Measurements from ENCODE around the gene SUSD4. TPM values are rescaled to one million over a fixed set of nuclear protein-coding genes. Genes with fewer than 3 reads are reported as not detected.

SUSD4 gene
- total and polyA plus RNA-seq, 10 of the 15 experiments (the other 5 are each of a cell fraction or from before 2014, with no cell fraction given) = 0.13 to 1.1 (median 0.26) TPM; not detected in 3

GRCh38 chr1:223331929-223332328 lies 32.0 kb downstream of the SUSD4 start:
- RAD21 ChIA-PET (ENCODE audit: unreplicated experiment) = no interaction called here
- WGBS (ENCODE audit: insufficient coverage, insufficient replicate concordance, low lambda C conversion rate, missing lambda C conversion rate) = 0% methylated on average over 1 of the region's 1 CpG
- no peak for DNase-seq (ENCODE audit: low read depth, low spot score)
- H3K4me1 ChIP-seq (ENCODE audit: control insufficient read depth, insufficient read depth, low read length) = no peaks in the 10 kb centered on the region
- H3K27ac ChIP-seq (ENCODE audit: control insufficient read depth, insufficient read depth) = no peak overlapping the region
- TF ChIP-seq RAD21 (IDR thresholded peaks at IDR 0.05; ENCODE audit: insufficient read depth, low read depth, low read length) = no peak
- TF ChIP-seq CBX5 (IDR thresholded peaks at IDR 0.05; ENCODE audit: low read depth) = no peak
- no peak for TF ChIP-seq CREB1 (IDR thresholded peaks at IDR 0.05; ENCODE audit: low read depth)
- no peak for TF ChIP-seq USF2 (IDR thresholded peaks at IDR 0.05; ENCODE audit: borderline replicate concordance, low read depth, low read length)
- no peak for TF ChIP-seq KDM1A (IDR thresholded peaks at IDR 0.05; ENCODE audit: borderline replicate concordance)
- TF ChIP-seq SKIL (IDR thresholded peaks at IDR 0.05; ENCODE audit: low read depth, poor library complexity, severe bottlenecking) = no peak
- no peak for TF ChIP-seq NR2F1 (conservative IDR thresholded peaks at IDR 0.05)
- TF ChIP-seq FOXK2 (IDR thresholded peaks at IDR 0.05) = no peak
- TF ChIP-seq NBN (IDR thresholded peaks at IDR 0.05) = no peak
- H3K36me3 ChIP-seq (ENCODE audit: control insufficient read depth in 2 of 2, insufficient read depth in 2 of 2, low read length in 1 of 2) = no peaks in the 10 kb centered on the region
- H3K9ac ChIP-seq (ENCODE audit: control insufficient read depth, insufficient read depth, low read length) = no peak overlapping the region
- POLR2A ChIA-PET = no interaction called here
- H4K20me1 ChIP-seq (ENCODE audit: control insufficient read depth, insufficient read depth) = no peaks in the 10 kb centered on the region
- H3K79me2 ChIP-seq (ENCODE audit: control insufficient read depth, insufficient read depth, low read length) = no peaks in the 10 kb centered on the region
- FAIRE-seq = no peak
- H2AFZ ChIP-seq (ENCODE audit: control insufficient read depth, low read depth, low read length) = no peak overlapping the region
- in situ Hi-C loops (cut with MboI) (no loop called here), intact Hi-C loops (cut with micrococcal nuclease; ENCODE audit: unreplicated experiment) (no loop called here)
- no peaks in the 10 kb centered on the region for H3K9me3 ChIP-seq (replicated peaks; ENCODE audit: control insufficient read depth, insufficient read depth, low read length)
- no TSS peak for BruUV-seq (replicated peaks)
- no peaks in the 10 kb centered on the region; a peak in 2 of 4 replicates for H3K27me3 ChIP-seq (replicated peaks in 1 of 2; ENCODE audit: control insufficient read depth in 2 of 2, insufficient read depth in 2 of 2, low read length in 1 of 2)
- H3K4me3 ChIP-seq = no peak overlapping the region
- ATAC-seq = no peak
- CTCF ChIA-PET = no interaction called here
- SMC1A ChIA-PET (ENCODE audit: uncharacterized antibody, unreplicated experiment) = interaction anchor here (0.6 kb wide), 1 partner anchor 293 kb away, joined by 3 read pairs; no protein-coding TSS in a partner anchor
- H3K4me2 ChIP-seq (ENCODE audit: control insufficient read depth, insufficient read depth) = no peak overlapping the region

All from GM12878 (cell line).